Measurements from ENCODE around the gene PILRA.
A peak's percentile ranks its signal among the peaks of the same experiment; 100 is the strongest.

PILRA gene

GRCh38 chr7:100413889-100414288 lies 40.6 kb downstream of the PILRA start:
- DNase-seq: no peak

GRCh38 chr7:100415448-100415847 lies 42.2 kb downstream of the PILRA start:
- no peak for DNase-seq

GRCh38 chr7:100418930-100419659 lies 45.8 kb downstream of the PILRA start:
- no peak for DNase-seq

- DNase-seq: no peak
Measured at GRCh38 chr7:100419660-100420226, 46.5 kb downstream of the PILRA start.

- no peak for DNase-seq
Measured at GRCh38 chr7:100423315-100423714, 50.0 kb downstream of the PILRA start.

GRCh38 chr7:100425347-100425746 lies 52.1 kb downstream of the PILRA start:
- DNase-seq: no peak

- DNase-seq: no peak
Measured at GRCh38 chr7:100426516-100426915, 53.2 kb downstream of the PILRA start.

- DNase-seq: no peak
Measured at GRCh38 chr7:100427762-100428198, 54.5 kb downstream of the PILRA start.

GRCh38 chr7:100428199-100428966 lies 55.1 kb downstream of the PILRA start, which contains the start of gene ZCWPW1:
Gene ZCWPW1, minus strand, starts transcription at chr7:100428703. Its CDS starts 8,054 bp downstream, at chr7:100420649.
- peak; percentile 96 for DNase-seq

- peak; percentile 100 for DNase-seq
Measured at GRCh38 chr7:100428967-100429636, 55.8 kb downstream of the PILRA start.

- peak; percentile 95 for DNase-seq
Measured at GRCh38 chr7:100429637-100430492, 56.6 kb downstream of the PILRA start, which contains the start of gene MEPCE. Gene MEPCE, plus strand, starts transcription at chr7:100429831. Its CDS starts 188 bp downstream, at chr7:100430019.

GRCh38 chr7:100430493-100431285 lies 57.4 kb downstream of the PILRA start:
- no peak for DNase-seq

- no peak for DNase-seq
Measured at GRCh38 chr7:100431286-100431735, 58.0 kb downstream of the PILRA start.

GRCh38 chr7:100432053-100432452 lies 58.8 kb downstream of the PILRA start:
- DNase-seq: no peak

- no peak for DNase-seq
Measured at GRCh38 chr7:100432621-100433275, 59.5 kb downstream of the PILRA start.

- no peak for DNase-seq
Measured at GRCh38 chr7:100433276-100433591, 59.9 kb downstream of the PILRA start.

GRCh38 chr7:100433592-100434296 lies 60.5 kb downstream of the PILRA start:
- DNase-seq: no peak

GRCh38 chr7:100434297-100435144 lies 61.2 kb downstream of the PILRA start:
- no peak for DNase-seq
